Middle frontal gyrus (tissue), 1 donor: ENCODE results near the gene RASGRF2.

ENCODE experiments used
- DNase-seq: peaks from one replicate; pipeline ENCODE4 v3.0.0-alpha.2; 2015; ENCODE audit warnings: low spot score; ENCODE audit errors: extremely low spot score

Gene RASGRF2

DNA sequence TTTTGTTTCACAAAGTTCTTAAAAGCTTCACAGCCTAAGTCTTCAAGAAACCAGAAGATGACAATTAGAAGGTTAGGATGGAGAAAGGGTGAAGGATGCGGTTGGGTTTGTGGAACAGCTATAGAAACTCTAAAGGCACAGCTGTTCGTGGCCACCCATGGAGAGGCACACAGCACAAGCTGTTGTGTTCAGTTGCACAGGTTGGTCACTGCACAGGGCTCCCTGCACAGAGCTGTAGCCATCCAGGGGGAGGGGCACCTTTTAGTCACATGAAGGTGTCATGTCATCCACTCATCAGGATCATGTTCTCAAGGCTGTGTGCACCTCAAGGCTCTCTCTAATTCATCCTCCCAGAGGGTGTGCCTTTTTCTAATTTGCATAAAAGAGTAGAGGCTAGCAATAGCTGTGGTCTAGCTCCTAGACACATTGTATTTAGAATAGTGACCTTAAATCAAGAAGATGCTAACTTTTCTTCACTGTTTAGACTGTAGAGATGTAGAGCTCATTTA lies 5.0 kb upstream of the RASGRF2 start:
- DNase-seq: no peak

DNA sequence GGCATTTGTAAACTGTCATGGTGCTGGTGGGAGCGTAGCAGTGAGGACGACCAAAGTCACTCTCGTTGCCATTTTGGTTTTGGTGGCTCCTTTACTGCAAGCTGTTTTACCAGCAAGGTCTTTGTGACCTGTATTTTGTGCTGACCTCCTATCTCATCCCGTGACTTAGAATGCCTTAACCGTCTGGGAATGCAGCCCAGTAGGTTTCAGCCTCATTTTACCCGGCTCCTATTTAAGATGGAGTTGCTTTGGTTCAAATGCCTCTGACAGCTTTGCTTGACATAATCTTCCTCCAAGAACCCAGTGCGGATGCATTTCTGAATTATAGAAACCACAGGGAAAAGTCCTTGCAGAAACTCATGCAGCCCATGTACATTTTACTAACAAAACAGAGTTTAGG lies 3.9 kb upstream of the RASGRF2 start:
- DNase-seq: no peak

- no peak for DNase-seq
These were observed 3.0 kb upstream of the RASGRF2 start for GRCh38 chr5:80957031-80957761.

GRCh38 chr5:80958616-80959015 lies 1.5 kb upstream of the RASGRF2 start:
- DNase-seq: no peak

GRCh38 chr5:80959138-80959537 lies 1.0 kb upstream of the RASGRF2 start:
- no peak for DNase-seq

GRCh38 chr5:80960531-80961375 lies 590 bp downstream of the RASGRF2 start:
- DNase-seq: no peak

GRCh38 chr5:80961376-80962281 lies 1.5 kb downstream of the RASGRF2 start:
- no peak for DNase-seq

GRCh38 chr5:80962630-80963520 lies 2.7 kb downstream of the RASGRF2 start:
- DNase-seq: no peak

GRCh38 chr5:80963521-80963895 lies 3.3 kb downstream of the RASGRF2 start:
- no peak for DNase-seq

DNA sequence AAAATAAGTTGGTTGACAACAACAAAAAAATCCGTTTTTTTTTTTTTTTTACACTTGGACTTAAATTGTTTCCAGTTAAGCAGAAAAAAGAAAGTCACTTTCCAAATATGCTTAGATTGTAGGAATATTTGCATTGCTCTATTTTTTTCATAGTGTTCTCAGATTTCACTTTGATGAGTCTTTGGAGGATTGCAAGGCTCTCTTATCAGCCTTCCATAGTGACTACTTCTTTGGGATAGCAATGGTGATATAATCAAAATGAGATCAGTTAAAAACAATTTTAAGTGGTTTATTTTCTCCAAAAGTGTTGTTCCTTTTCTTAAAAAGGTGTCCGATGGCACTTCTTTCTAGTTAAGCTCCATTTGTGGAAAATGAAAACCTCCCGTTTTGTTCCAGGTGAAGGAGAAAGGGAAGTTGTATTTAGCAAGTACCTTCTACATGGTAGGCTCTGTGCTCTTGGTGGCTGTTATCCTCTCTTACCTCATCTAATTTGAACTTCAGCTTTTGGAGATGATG lies 3.9 kb downstream of the RASGRF2 start:
- no peak for DNase-seq

- no peak for DNase-seq
These were observed 4.3 kb downstream of the RASGRF2 start for GRCh38 chr5:80964491-80964890.

- no peak for DNase-seq
These were observed 4.8 kb downstream of the RASGRF2 start for GRCh38 chr5:80964919-80965318.

GRCh38 chr5:80967500-80968181 lies 7.5 kb downstream of the RASGRF2 start:
- no peak for DNase-seq

GRCh38 chr5:80973027-80973426 lies 12.9 kb downstream of the RASGRF2 start:
- no peak for DNase-seq

GRCh38 chr5:80975065-80975464 lies 14.9 kb downstream of the RASGRF2 start:
- no peak for DNase-seq

DNA sequence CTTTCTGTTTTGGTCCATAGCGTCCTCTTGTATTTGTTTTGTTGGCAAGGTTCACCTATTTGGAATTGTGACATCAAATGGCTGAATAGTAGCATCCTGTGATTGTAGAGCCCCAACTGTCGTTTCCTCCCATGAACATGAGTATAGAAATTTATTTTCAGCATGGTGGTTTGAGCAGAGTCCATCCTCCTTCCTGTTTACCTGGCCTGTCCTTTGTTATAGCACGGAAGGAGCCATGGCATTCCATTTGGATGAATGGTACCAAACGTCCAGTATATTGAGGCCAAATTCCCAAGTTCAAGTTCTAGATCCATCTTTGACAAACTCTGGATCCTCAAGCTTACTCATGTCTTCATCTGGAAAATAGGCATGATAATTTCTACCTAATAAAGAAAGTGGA lies 16.8 kb downstream of the RASGRF2 start:
- DNase-seq: no peak

GRCh38 chr5:80977764-80978163 lies 17.6 kb downstream of the RASGRF2 start:
- DNase-seq: no peak

DNA sequence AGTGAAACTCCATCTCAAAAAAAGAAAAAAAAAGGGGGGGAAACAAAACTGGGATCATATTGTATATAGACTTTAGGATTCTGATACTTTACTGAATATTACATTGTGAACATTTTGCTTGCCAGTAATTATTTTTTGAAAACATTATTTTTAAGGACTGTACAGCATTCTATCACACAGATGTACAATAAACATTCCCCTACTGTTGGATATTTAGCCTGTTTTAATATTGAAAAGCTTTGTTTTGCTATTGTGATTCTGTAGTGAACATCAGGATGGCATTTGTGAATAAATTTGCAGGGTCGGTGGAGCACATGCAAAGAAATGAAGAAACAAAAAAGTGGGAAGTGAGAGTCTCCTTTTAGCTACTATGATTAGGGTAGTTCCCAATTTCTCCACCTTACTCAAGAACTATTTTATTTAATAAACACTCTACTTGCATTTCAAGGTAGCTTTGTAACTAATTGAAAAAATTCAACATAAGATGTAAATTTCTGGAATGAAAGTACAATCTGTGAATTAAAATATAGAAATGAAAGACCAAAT lies 18.7 kb downstream of the RASGRF2 start:
- no peak for DNase-seq

DNA sequence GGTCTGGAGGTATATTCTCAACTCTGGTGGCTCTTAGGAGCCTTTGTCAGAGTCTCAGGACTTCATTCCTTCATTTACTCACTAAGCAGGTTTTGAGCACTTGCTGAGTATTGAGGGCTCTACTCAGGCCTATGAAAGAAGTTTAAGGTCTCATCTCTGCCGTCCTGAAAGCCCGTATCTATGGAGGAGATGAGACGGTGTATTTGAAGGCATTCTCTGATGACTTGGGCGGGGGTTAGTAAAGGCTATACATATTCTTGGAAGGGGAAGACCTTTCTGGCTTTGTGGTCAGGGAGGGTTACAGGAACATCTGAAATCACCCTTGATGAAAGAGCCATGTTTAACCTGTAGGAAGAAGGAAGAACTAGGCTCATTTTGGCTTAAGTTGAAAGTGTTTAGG lies 21.9 kb downstream of the RASGRF2 start:
- DNase-seq: no peak
